HUES48 (cell line): ENCODE data around the gene AFF3.
"Not testable (repeated sequence)": the region's sequence is repeated elsewhere in the genome, so short reads cannot be mapped to it uniquely, and the experiment has no call there.

ENCODE experiments used
- H3K27ac ChIP-seq: one replicate; pipeline ENCODE4 v1.7.0; 2013; ENCODE audit warnings: low read depth, low read length, inconsistent platforms
- H3K27me3 ChIP-seq: 2 replicates; pipeline ENCODE4 v1.6.1; 2013; ENCODE audit warnings: mild to moderate bottlenecking, low read length; ENCODE audit not compliant: control insufficient read depth, insufficient read depth
- H3K36me3 ChIP-seq: 2 replicates; pipeline ENCODE4 v1.6.1; 2013; ENCODE audit warnings: low read length; ENCODE audit not compliant: control insufficient read depth, insufficient read depth
- H3K4me1 ChIP-seq: 2 replicates; pipeline ENCODE4 v1.6.1; 2013; ENCODE audit warnings: mild to moderate bottlenecking, low read length; ENCODE audit not compliant: control insufficient read depth, insufficient read depth
- H3K4me3 ChIP-seq: 2 replicates; pipeline ENCODE4 v1.5.1; 2013; ENCODE audit warnings: mild to moderate bottlenecking, low read depth, low read length
- H3K9ac ChIP-seq: 2 replicates; pipeline ENCODE4 v1.6.1; 2013; ENCODE audit warnings: mild to moderate bottlenecking, low read depth, low read length, moderate library complexity
- H3K9me3 ChIP-seq: 2 replicates; pipeline ENCODE4 v1.6.1; 2013; ENCODE audit warnings: low read length; ENCODE audit not compliant: control insufficient read depth, insufficient read depth

The AFF3 gene

GRCh38 chr2:99927690-99928207, 214.6 kb downstream of the AFF3 start:
- H3K9ac ChIP-seq, H3K36me3 ChIP-seq, H3K27ac ChIP-seq: not testable (repeated sequence)

DNA sequence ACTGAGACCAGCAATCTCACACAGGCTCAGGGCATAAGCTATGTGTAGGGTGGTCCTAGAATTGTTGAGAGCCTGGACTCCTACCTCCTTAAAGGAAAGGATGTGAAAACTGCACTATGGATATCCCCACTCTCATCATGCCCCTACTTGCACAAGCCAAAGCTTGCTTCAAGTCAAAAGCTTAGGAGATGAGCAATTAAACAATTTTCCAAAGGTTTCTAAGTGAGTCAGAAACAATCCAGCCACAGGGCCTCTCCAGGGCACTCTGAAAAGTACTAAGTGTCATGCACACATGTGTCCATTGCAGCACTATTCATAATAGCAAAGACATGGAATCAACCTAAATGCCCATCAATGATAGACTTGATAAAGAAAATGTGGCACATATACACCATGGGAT, 215.4 kb downstream of the AFF3 start:
- H3K4me1 ChIP-seq: no peaks in the 10 kb centered on the region
- H3K4me3 ChIP-seq: no peak overlapping the region
- H3K9ac ChIP-seq: no peak overlapping the region
- no peaks in the 10 kb centered on the region for H3K27me3 ChIP-seq
- H3K9me3 ChIP-seq: no peaks in the 10 kb centered on the region
- no peak overlapping the region for H3K27ac ChIP-seq
- H3K36me3 ChIP-seq: no peaks in the 10 kb centered on the region

More at GRCh38 chr2:99927690-99928207, 214.6 kb downstream of the AFF3 start:
- H3K9me3 ChIP-seq, H3K4me3 ChIP-seq, H3K4me1 ChIP-seq, H3K27me3 ChIP-seq: not testable (repeated sequence)

DNA sequence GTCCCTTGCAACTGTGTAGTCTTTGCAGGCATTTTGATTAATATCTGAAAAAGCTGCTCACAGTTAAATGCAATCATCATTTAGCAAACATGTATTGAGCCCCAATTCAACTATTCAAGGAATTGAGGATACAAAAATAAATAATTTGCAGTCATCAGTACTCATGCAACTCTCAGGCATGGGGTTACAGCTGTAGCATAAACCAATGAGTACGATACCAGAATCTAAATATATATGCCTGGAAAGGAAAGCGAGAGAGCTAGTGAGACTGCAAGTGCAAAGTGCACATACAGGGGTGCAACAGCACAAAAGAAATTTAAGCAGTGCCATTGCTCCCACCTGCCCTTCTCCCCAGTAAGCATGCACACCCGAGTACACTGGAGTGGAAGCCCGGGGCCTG, 216.4 kb downstream of the AFF3 start:
- no peak overlapping the region for H3K27ac ChIP-seq
- no peak overlapping the region for H3K4me3 ChIP-seq
- no peaks in the 10 kb centered on the region for H3K4me1 ChIP-seq

GRCh38 chr2:99922664-99923063, 219.7 kb downstream of the AFF3 start:
- H3K4me3 ChIP-seq: no peak overlapping the region
- H3K4me1 ChIP-seq: peaks cover 10% of the 10 kb centered on the region; the same call in 1 of the 2 replicates
- no peaks in the 10 kb centered on the region for H3K27me3 ChIP-seq
- no peaks in the 10 kb centered on the region for H3K9me3 ChIP-seq
- H3K27ac ChIP-seq: no peak overlapping the region
- no peaks in the 10 kb centered on the region for H3K36me3 ChIP-seq
- no peak overlapping the region for H3K9ac ChIP-seq

More for the DNA sequence above, 216.4 kb downstream of the AFF3 start:
- H3K36me3 ChIP-seq: no peaks in the 10 kb centered on the region
- no peak overlapping the region for H3K9ac ChIP-seq
- H3K27me3 ChIP-seq: no peaks in the 10 kb centered on the region
- no peaks in the 10 kb centered on the region for H3K9me3 ChIP-seq

DNA sequence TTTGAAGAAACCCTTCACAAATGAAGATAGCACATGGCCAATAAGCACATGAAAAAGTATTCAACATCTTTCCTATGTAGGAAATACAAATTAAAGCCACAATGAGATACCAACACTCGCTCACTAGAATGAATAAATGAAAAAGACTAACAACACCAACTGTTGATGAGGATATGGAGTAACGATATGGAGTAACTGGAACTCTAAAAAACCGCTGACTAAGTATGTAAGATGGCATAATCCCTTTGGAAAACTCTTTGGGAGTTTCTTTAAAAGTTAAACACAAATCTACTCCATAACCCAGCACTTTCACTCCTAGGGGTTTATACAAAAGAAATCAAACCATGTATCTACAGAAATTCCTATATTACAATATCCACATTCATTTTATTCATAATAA, 220.5 kb downstream of the AFF3 start:
- H3K9me3 ChIP-seq: no peaks in the 10 kb centered on the region
- H3K27me3 ChIP-seq: no peaks in the 10 kb centered on the region

DNA sequence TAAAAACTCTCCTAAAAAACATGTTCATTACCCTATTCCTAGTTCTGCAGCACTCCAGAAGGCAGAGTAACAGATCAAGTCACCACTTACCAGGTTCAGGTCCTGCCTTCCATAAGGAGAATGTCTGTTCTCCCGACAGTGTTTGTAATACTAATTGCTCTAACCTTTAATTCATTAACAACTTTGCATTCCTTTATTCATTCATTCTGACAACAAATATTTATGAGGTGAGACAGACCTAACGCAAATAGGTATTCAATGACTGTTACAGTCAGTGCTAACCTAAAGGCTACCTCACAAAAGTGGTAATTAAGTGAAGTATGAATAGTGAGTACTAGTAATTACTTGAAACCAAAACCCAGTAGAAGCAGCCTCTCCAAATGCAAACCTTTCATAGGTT, 224.0 kb downstream of the AFF3 start:
- H3K27me3 ChIP-seq: no peaks in the 10 kb centered on the region
- H3K4me3 ChIP-seq: no peak overlapping the region; the same call in 1 of the 2 replicates
- peaks cover 10% of the 10 kb centered on the region; the same call in 1 of the 2 replicates for H3K4me1 ChIP-seq

More for the DNA sequence above, 220.5 kb downstream of the AFF3 start:
- H3K27ac ChIP-seq: no peak overlapping the region
- H3K4me1 ChIP-seq: peaks cover 10% of the 10 kb centered on the region; the same call in 1 of the 2 replicates
- no peak overlapping the region for H3K4me3 ChIP-seq
- no peaks in the 10 kb centered on the region for H3K36me3 ChIP-seq
- H3K9ac ChIP-seq: no peak overlapping the region

DNA sequence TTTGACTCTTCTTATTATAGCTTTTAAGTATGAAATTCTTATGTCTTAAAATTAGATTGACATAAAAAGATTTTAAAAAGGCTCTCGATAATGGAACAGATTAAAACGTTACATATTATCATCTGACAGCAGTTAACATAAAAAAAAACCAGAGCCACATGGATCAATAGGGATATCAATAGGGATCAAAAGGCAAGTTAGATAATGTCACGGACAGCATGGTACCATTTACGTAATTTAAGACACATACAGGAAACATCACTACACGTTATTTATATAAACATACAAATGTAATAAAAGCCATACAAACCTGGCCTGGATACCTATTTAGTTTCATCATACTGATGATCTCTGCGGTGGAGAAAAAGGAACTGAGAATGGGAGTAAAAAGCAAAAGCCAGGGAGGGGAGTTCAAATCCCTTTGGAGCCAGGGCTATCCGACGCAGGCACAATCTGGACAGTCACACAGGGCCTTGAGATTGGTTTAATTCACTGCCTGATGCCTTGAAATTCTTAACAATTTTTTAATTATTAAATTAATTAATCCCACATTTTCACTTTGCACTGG, 227.2 kb downstream of the AFF3 start:
- Histone ChIP-seq H3K27me3 (no peaks in the 10 kb centered on the region), H3K9ac (no peak overlapping the region), H3K4me3 (no peak overlapping the region), H3K4me1 (peaks cover 10% of the 10 kb centered on the region; the same call in 1 of the 2 replicates), H3K27ac (no peak overlapping the region), H3K9me3 (no peaks in the 10 kb centered on the region), H3K36me3 (no peaks in the 10 kb centered on the region)

More for the DNA sequence above, 224.0 kb downstream of the AFF3 start:
- Histone ChIP-seq H3K9ac (no peak overlapping the region), H3K27ac (no peak overlapping the region), H3K9me3 (no peaks in the 10 kb centered on the region), H3K36me3 (no peaks in the 10 kb centered on the region)

- H3K36me3 ChIP-seq: no peaks in the 10 kb centered on the region
- H3K4me3 ChIP-seq: no peak overlapping the region
- H3K27me3 ChIP-seq: no peaks in the 10 kb centered on the region
- no peaks in the 10 kb centered on the region for H3K9me3 ChIP-seq
- H3K4me1 ChIP-seq: no peaks in the 10 kb centered on the region
- H3K27ac ChIP-seq: no peak overlapping the region
- H3K9ac ChIP-seq: no peak overlapping the region
These were observed 230.7 kb downstream of the AFF3 start for GRCh38 chr2:99911736-99912135.

- H3K9ac ChIP-seq: no peak overlapping the region
- H3K4me1 ChIP-seq: no peaks in the 10 kb centered on the region
- H3K36me3 ChIP-seq: no peaks in the 10 kb centered on the region
- H3K9me3 ChIP-seq: no peaks in the 10 kb centered on the region
- H3K27ac ChIP-seq: no peak overlapping the region
- no peaks in the 10 kb centered on the region for H3K27me3 ChIP-seq
- no peak overlapping the region for H3K4me3 ChIP-seq
These were observed 231.5 kb downstream of the AFF3 start for GRCh38 chr2:99910902-99911301.

DNA sequence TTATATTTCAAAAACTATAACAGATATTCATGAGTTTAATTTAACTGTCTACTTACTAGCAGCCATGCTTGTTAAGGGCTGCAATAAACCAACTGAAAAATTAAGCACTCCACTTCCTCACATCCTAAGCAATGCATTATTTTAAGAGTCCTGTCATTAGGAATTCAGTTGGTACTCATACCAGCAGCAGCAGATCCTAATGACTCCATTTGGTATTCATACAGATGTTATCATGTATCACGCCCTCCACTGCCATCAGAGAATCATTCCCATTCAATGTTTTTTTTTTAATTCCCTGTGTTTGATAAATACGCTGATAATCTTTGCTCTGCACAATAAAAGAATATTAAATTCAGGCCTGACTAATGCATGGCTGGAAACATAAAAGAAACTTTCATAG, 236.8 kb downstream of the AFF3 start:
- Histone ChIP-seq H3K9ac (no peak overlapping the region), H3K9me3 (no peaks in the 10 kb centered on the region), H3K27me3 (no peaks in the 10 kb centered on the region), H3K27ac (no peak overlapping the region), H3K4me1 (no peaks in the 10 kb centered on the region), H3K36me3 (no peaks in the 10 kb centered on the region), H3K4me3 (no peak overlapping the region)

GRCh38 chr2:99905025-99905424, 237.4 kb downstream of the AFF3 start:
- no peaks in the 10 kb centered on the region for H3K27me3 ChIP-seq

More at GRCh38 chr2:99905025-99905424, 237.4 kb downstream of the AFF3 start:
- no peaks in the 10 kb centered on the region for H3K9me3 ChIP-seq
- H3K9ac ChIP-seq: no peak overlapping the region
- H3K27ac ChIP-seq: no peak overlapping the region
- no peaks in the 10 kb centered on the region for H3K4me1 ChIP-seq
- no peak overlapping the region for H3K4me3 ChIP-seq
- H3K36me3 ChIP-seq: no peaks in the 10 kb centered on the region
